Astrocyte of the cerebellum (primary cell): ENCODE measurements around the gene TM2D1.

Source experiments
- DNase-seq: peaks from one replicate; pipeline ENCODE4 v3.0.0-alpha.2; 2011; ENCODE audit warnings: low read depth
- H3K4me3 ChIP-seq: 2 replicates; pipeline ENCODE4 v1.5.1; 2011; ENCODE audit warnings: mild to moderate bottlenecking, low read depth, low read length, moderate library complexity
- CTCF ChIP-seq: IDR thresholded peaks from 2 replicates; pipeline ENCODE4 v1.5.1; 2012; ENCODE audit warnings: low read length, low read depth, moderate library complexity, mild to moderate bottlenecking; ENCODE audit errors: missing control alignments
- in situ Hi-C: cut with HindIII; loops from 2 replicates; pipeline ENCODE4 v1.10.0; 2017; ENCODE audit warnings: low sequenced_read_pairs

The TM2D1 gene

GRCh38 chr1:61670445-61670844 is 54.5 kb downstream of the TM2D1 start:
- in situ Hi-C loops: no loop called here
- H3K4me3 ChIP-seq: no peak overlapping the region
- TF ChIP-seq CTCF: no peak
- DNase-seq: no peak

GRCh38 chr1:61670016-61670415 is 54.9 kb downstream of the TM2D1 start:
- TF ChIP-seq CTCF: no peak
- no peak overlapping the region for H3K4me3 ChIP-seq
- in situ Hi-C loops: no loop called here
- no peak for DNase-seq

GRCh38 chr1:61659061-61659460 is 65.9 kb downstream of the TM2D1 start:
- in situ Hi-C loops: no loop called here
- H3K4me3 ChIP-seq: no peak overlapping the region
- peak; percentile 30 for TF ChIP-seq CTCF
- DNase-seq: no peak

GRCh38 chr1:61655453-61655852 is 69.5 kb downstream of the TM2D1 start:
- no peak for TF ChIP-seq CTCF
- no peak for DNase-seq
- H3K4me3 ChIP-seq: no peak overlapping the region
- in situ Hi-C loops: no loop called here

GRCh38 chr1:61654067-61654466 is 70.9 kb downstream of the TM2D1 start:
- no peak for TF ChIP-seq CTCF
- in situ Hi-C loops: no loop called here
- no peak overlapping the region for H3K4me3 ChIP-seq
- no peak for DNase-seq

- no peak overlapping the region for H3K4me3 ChIP-seq
- in situ Hi-C loops: no loop called here
- no peak for DNase-seq
- no peak for TF ChIP-seq CTCF
Observed at GRCh38 chr1:61648983-61649742, 75.8 kb downstream of the TM2D1 start.
